COLO668 (cell line): Measurements from ENCODE around the gene DTNB.

ENCODE experiments used
- DNase-seq: peaks from one replicate; lab custom pipeline; 2025; ENCODE audit not compliant: unreplicated experiment; lab: John Stamatoyannopoulos, UW

DTNB gene

GRCh38 chr2:25473758-25474340, 199.5 kb downstream of the DTNB start:
- peak; percentile 33 for DNase-seq

GRCh38 chr2:25473131-25473530, 200.2 kb downstream of the DTNB start:
- no peak for DNase-seq

DNA sequence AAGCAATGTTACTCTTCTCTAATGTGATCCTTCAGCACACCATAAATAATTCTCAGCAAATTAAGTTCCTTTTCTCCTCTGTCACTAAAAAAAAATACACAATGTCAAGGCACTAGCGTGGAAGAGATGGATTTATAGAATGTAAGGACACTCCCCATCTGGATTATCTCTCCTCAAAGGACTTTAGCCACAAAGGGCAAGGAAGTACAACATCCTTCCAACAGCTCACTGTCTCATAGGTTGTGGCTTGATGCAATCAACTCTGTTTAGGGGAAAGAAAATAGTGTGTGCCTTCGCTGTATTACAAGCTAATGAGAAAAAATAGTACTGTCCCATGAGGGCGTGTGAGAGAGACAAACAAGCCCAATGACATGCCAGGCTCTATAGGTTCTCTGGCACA, 202.6 kb downstream of the DTNB start:
- no peak for DNase-seq

DNA sequence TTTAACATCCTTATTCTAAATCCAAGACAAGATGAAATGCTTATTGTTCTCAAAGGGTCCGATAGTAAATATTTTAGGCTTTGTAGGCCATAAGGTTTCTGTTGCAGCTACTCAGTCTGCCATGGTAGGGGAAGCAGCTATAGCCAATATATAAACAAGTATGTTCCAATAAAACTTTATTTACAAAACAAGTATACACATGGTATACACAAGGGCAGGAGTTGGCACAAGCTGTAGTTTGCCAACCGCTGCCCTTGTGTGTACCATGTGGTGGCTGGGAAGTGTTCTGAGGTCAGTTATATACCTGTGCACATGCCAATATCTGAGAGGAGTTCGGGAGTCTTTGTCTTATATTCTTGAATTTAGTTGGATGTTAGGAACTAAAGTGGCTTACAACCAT, 205.6 kb downstream of the DTNB start:
- no peak for DNase-seq

- DNase-seq, result no peak
Observed at GRCh38 chr2:25462021-25462420, 211.4 kb downstream of the DTNB start.

- no peak for DNase-seq
Observed at GRCh38 chr2:25460261-25460905, 213.0 kb downstream of the DTNB start.

DNA sequence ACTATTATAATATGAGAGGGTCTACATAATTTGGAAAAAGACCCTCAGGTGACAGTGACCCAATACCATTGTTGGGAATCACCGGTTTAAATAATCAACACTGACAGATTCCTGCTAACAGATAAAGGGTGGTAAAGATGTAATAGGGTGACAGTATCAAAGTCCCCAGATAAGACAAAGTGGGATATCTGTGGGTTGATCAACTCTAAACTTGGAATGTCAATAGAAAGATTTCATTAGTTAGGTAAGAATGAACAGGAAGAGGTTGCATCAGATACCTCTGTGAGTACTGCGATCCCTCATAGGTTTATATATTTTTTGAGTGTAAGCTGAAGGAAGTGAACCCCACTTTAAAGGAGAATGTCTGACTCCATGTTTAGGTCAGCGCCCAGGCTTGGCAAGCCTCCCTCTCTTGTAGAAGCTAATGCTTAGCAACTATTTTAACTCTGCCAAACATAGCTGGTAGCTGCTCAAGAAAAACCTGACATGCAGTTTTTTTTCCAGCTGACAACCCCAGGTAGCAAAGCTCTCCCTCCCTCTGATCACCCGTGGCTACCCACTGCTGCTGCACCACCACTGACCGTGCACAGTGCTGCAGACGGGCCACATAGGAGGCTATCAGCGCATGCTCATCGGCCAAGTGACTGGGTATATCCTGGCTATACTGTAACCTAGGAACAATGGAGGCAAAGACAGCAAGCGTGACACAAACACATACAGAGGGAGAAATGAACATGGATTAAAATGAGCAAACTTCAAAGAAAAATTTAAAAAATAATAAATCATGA, 218.4 kb downstream of the DTNB start:
- DNase-seq, result no peak

GRCh38 chr2:25453199-25453905, 220.0 kb downstream of the DTNB start:
- DNase-seq, result no peak

DNA sequence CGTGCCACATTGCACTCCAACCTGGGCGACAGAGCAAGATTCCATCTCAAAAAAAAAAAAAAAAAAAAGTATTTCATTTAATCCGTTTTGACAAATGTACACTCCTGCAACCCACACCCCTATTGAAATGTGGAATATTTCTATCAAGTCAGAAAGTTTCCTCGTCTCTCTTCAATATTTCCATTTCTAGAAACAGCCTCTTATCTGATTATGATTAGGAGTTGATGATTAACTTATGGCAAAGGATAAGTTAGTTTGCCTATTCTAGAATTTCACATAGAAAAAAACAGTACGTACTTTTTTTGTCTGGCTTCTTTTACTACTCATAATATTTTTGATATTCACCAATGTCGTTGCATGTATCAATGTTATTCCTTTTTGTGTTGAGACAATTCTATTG, 224.6 kb downstream of the DTNB start:
- no peak for DNase-seq

DNA sequence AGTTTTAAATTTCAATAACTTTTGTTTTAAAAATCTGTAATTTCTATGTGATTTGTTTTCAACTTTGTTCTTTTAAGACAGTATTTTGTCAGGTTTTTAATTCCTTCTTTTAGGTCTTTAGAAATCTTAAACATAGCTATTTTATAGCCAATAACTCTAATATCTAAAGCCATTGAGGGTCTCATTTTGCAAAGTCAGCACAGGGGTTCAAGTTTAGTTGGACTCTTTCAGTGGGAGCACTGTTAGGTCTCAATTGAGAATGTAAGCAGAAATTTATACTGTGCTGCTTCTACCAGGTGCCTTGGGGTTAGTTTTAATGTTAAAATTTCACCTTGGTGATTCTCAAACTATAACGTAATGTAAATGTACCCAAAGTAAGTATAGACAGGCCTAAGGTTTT, 226.4 kb downstream of the DTNB start:
- DNase-seq, result no peak

GRCh38 chr2:25446122-25446521, 227.3 kb downstream of the DTNB start:
- DNase-seq, result no peak

- no peak for DNase-seq
Observed at GRCh38 chr2:25445464-25445863, 227.9 kb downstream of the DTNB start.

DNA sequence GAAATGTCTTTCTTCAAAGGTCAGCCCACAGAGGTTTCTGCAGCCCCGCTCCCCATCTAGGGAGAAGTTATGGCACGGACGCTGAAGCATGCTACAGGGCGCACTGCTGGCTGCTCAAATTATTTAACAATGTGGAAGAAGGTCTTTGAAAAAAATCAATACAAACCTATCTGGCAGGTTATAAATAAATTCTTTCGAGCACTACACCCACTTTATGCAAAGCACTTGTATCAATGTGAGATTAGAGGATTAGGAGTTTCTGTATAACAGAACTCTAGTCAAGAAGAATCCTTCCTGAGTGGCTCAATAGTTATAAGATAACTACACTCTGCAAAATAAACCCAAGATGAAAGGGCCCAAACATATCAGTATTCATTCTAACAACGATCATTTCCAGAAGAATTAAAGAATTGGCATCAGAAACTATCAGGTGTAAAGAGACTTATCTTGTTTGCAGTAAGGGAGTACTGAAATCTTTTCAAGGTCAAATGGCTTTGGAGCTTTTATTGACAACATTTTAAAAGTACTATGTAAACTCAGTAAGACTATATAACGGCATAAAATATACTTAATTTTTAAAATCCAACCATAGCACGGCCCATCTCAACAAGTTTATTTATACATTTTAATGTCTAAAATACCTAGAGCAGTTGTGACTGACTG, 228.6 kb downstream of the DTNB start:
- DNase-seq, result no peak

- no peak for DNase-seq
Observed at GRCh38 chr2:25443766-25444165, 229.6 kb downstream of the DTNB start.

DNA sequence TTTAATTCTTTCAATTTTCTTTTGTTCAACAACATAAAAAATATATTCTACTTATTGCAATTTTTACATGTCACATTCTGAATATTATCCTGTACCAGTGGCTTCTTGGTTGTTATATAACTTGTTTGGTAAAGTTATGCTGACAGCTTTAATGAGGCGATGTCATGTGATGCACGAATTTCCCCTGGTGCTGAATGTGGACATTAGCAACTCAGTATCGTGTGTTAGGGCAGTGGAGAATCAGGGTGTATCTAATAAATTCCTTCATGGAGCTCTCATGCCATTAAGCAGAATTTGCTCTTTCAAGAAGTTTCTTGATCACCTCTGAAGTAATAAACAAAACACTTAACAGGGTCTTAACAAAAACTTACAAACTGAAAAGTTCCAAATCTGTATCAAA, 232.0 kb downstream of the DTNB start:
- DNase-seq, result no peak

DNA sequence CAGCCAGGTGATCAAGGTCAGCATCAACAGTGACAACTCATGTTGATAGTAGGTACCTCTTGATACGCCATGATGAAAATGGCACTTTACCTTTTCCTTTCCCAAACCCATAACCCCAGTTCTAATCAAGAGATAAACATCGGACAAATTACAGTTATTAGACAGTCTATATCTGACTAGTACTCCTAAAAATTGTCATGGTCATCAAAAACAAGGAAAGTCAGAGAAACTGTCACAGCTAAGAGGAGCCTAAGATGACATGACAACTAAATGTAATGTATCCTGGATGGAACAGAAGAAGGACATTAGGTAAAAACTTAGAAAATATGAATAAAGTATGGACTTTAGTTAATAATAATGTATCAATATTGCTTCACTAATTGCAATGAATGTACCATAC, 234.6 kb downstream of the DTNB start:
- no peak for DNase-seq

DNA sequence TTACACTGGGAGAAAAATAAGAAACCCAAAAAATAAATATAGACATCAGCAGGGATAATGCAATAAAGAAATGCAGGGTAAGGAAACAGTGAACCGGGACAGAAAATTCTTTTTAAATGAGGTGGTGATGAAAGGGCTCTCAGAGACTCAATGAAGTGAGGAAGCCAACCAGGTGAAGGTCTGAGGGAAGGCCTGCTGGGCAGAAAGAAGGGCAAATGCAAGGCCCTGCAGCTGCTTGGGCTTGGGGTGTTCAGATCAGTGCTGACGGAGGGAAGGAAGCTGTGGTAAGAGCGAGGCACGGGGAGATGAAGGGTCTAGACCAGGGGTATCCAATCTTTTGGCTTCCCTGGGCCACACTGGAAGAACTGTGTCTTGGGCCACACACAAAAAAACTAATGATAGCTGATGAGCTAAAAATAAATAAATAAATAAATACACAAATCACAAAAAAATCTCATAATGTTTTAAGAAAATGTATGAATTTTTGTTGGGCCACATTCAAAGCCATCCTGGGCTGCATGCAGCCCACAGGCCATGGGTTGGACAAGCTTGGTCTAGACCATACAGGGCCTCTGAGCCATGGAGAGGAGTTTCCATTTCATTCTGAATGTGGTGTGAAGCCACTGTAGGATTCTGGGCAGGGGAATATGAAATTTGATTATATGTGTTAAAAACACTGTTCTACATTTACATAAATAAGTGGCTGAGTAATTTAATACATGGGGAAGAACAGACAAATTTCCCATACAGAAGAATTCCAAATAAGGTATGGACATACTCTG, 235.3 kb downstream of the DTNB start:
- no peak for DNase-seq

- DNase-seq, result no peak
Observed at GRCh38 chr2:25435421-25435820, 238.0 kb downstream of the DTNB start.

DNA sequence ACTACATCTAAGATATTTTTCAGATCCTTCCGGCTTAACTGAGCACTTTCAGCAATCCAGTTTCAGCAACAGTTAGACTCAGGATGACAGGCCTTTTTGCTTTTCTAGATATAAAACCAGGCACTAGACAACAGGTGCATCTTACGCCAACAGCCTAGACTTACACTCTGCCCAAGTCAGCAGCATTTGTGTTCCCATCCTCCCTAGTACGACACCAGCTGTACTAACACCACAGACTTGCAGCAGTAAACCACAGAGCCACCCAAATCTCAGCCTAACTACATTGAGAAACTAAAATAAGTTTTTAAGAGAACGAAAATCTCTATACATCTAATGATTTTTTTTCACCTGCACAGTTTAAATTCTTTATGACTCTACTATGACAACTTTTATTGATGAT, 241.8 kb downstream of the DTNB start:
- no peak for DNase-seq

GRCh38 chr2:25430556-25430955, 242.8 kb downstream of the DTNB start:
- DNase-seq, result no peak
